Brain microvascular endothelial cell (primary cell): Measurements from ENCODE around the gene PADI4.

Experiments used
- DNase-seq: peaks from one replicate; pipeline ENCODE4 v3.0.0-alpha.2; 2020
- H3K27ac ChIP-seq: fragments of 250-450 bp; sonication (Bioruptor Pico); 2 replicates; pipeline ENCODE4 v1.5.1; 2020; ENCODE audit warnings: mild to moderate bottlenecking, moderate library complexity
- H3K27me3 ChIP-seq: fragments of 250-450 bp; sonication (Bioruptor Pico); replicated peaks from 2 replicates; pipeline ENCODE4 v1.5.1; 2020; ENCODE audit warnings: mild to moderate bottlenecking
- H3K36me3 ChIP-seq: fragments of 250-450 bp; sonication (Bioruptor Pico); replicated peaks from 2 replicates; pipeline ENCODE4 v1.5.1; 2020; ENCODE audit warnings: mild to moderate bottlenecking
- H3K4me3 ChIP-seq: 2 replicates; pipeline ENCODE4 v1.5.1; 2011; ENCODE audit warnings: low read depth, mild to moderate bottlenecking, control low read depth, low read length, moderate library complexity
- CTCF ChIP-seq: IDR thresholded peaks from 2 replicates; pipeline ENCODE4 v1.5.1; 2011; ENCODE audit warnings: low read depth, mild to moderate bottlenecking, moderate library complexity, low read length, control low read depth, inconsistent platforms; ENCODE audit errors: missing control alignments
- in situ Hi-C: cut with HindIII; loops from 2 replicates; pipeline ENCODE4 v1.10.0; 2017; ENCODE audit warnings: low sequenced_read_pairs, low pct_ligation_motif_present

Gene PADI4

GRCh38 chr1:17307329-17307728, 668 bp upstream of the PADI4 start:
- DNase-seq: no peak
- Histone ChIP-seq H3K36me3 (no peaks in the 10 kb centered on the region), H3K4me3 (no peak overlapping the region), H3K27me3 (peaks cover 7% of the 10 kb centered on the region), H3K27ac (no peak overlapping the region)
- in situ Hi-C loops: no loop called here
- no peak for TF ChIP-seq CTCF

- peaks cover 7% of the 10 kb centered on the region for H3K27me3 ChIP-seq
- no peaks in the 10 kb centered on the region for H3K36me3 ChIP-seq
- in situ Hi-C loops: no loop called here
- no peak for TF ChIP-seq CTCF
- no peak overlapping the region for H3K4me3 ChIP-seq
- DNase-seq: no peak
- no peak overlapping the region for H3K27ac ChIP-seq
Observed at GRCh38 chr1:17308593-17308992, 596 bp downstream of the PADI4 start.

GRCh38 chr1:17309426-17310067, 1.6 kb downstream of the PADI4 start:
- Histone ChIP-seq H3K4me3 (no peak overlapping the region), H3K27me3 (peaks cover 7% of the 10 kb centered on the region)
- no peak for TF ChIP-seq CTCF

GRCh38 chr1:17310068-17310640, 2.2 kb downstream of the PADI4 start:
- Histone ChIP-seq H3K36me3 (no peaks in the 10 kb centered on the region), H3K27me3 (peaks cover 7% of the 10 kb centered on the region), H3K4me3 (no peak overlapping the region), H3K27ac (no peak overlapping the region)
- TF ChIP-seq CTCF: no peak
- DNase-seq: no peak
- in situ Hi-C loops: no loop called here

More at GRCh38 chr1:17309426-17310067, 1.6 kb downstream of the PADI4 start:
- in situ Hi-C loops: no loop called here
- Histone ChIP-seq H3K36me3 (no peaks in the 10 kb centered on the region), H3K27ac (no peak overlapping the region)
- no peak for DNase-seq

GRCh38 chr1:17313530-17314309, 5.7 kb downstream of the PADI4 start:
- no peak for DNase-seq
- H3K27ac ChIP-seq: no peak overlapping the region

More at GRCh38 chr1:17313530-17314309, 5.7 kb downstream of the PADI4 start:
- no peak for TF ChIP-seq CTCF
- Histone ChIP-seq H3K4me3 (no peak overlapping the region), H3K36me3 (no peaks in the 10 kb centered on the region), H3K27me3 (peaks cover 2% of the 10 kb centered on the region)
- in situ Hi-C loops: no loop called here
